OCI-LY7 (cell line): ENCODE data around the gene DNAH14.

ENCODE experiments used
- CTCF ChIP-seq: fragments of 200-600 bp; sonication (generic); conservative IDR thresholded peaks from 2 replicates; pipeline ENCODE4 v1.5.1; 2014; ENCODE audit warnings: mild to moderate bottlenecking, antibody characterized with exemption, low read length, moderate library complexity, mixed read lengths
- EZH2phosphoT487 ChIP-seq: fragments of 200-600 bp; sonication (generic); IDR thresholded peaks from 2 replicates; pipeline ENCODE4 v1.6.1; 2018; ENCODE audit warnings: low read depth, borderline replicate concordance, mild to moderate bottlenecking, mixed run types, antibody characterized with exemption, low read length, moderate library complexity, mixed read lengths

GRCh38 chr1:224911217-224911616 lies 18.3 kb upstream of the DNAH14 start:
- TF ChIP-seq CTCF (no peak), EZH2phosphoT487 (no peak)
